OCI-LY1 (cell line): ENCODE data around the gene LIPN.

Source experiments
- H2AFZ ChIP-seq: fragments of 200-600 bp; sonication (generic), shearing (Covaris generic); 2 replicates; pipeline ENCODE4 v1.6.0; 2014; ENCODE audit warnings: antibody characterized with exemption, mild to moderate bottlenecking, low read length
- H3F3A ChIP-seq: fragments of 200-600 bp; sonication (generic), shearing (Covaris generic); 2 replicates; pipeline ENCODE4 v1.6.0; 2014; ENCODE audit warnings: mild to moderate bottlenecking, antibody characterized with exemption, low read length, moderate library complexity; ENCODE audit not compliant: insufficient read depth
- H3K27ac ChIP-seq: fragments of 200-600 bp; sonication (generic); 2 replicates; pipeline ENCODE4 v1.5.1; 2014; ENCODE audit warnings: low read length, mixed run types, mild to moderate bottlenecking, low read depth; ENCODE audit not compliant: poor library complexity, severe bottlenecking
- H3K27me3 ChIP-seq: fragments of 200-600 bp; sonication (generic); 2 replicates; pipeline ENCODE4 v1.6.0; 2014; ENCODE audit warnings: antibody characterized with exemption, mild to moderate bottlenecking, low read length, moderate library complexity; ENCODE audit not compliant: insufficient read depth
- H3K36me3 ChIP-seq: fragments of 200-600 bp; sonication (generic); 2 replicates; pipeline ENCODE4 v1.6.1; 2014; ENCODE audit warnings: mild to moderate bottlenecking, antibody characterized with exemption, low read length, moderate library complexity, mixed read lengths; ENCODE audit not compliant: insufficient read depth
- H3K4me1 ChIP-seq: fragments of 200-600 bp; sonication (generic); 2 replicates; pipeline ENCODE4 v1.5.1; 2014; ENCODE audit warnings: mild to moderate bottlenecking, low read length, moderate library complexity; ENCODE audit not compliant: insufficient read depth, severe bottlenecking
- H3K4me2 ChIP-seq: fragments of 200-600 bp; sonication (generic), shearing (Covaris generic); 2 replicates; pipeline ENCODE4 v1.6.1; 2014; ENCODE audit warnings: low read length
- H3K4me3 ChIP-seq: fragments of 200-600 bp; sonication (generic); 2 replicates; pipeline ENCODE4 v1.5.1; 2014; ENCODE audit warnings: low read length, low read depth, mild to moderate bottlenecking, mixed read lengths; ENCODE audit not compliant: poor library complexity, severe bottlenecking
- H3K79me2 ChIP-seq: fragments of 200-600 bp; shearing (Covaris generic); 2 replicates; pipeline ENCODE4 v1.6.1; 2016; ENCODE audit warnings: mixed run types, low read length, mixed read lengths; ENCODE audit not compliant: insufficient read depth
- H3K9ac ChIP-seq: fragments of 200-600 bp; sonication (generic), shearing (Covaris generic); 2 replicates; pipeline ENCODE4 v1.6.1; 2014; ENCODE audit warnings: mild to moderate bottlenecking, low read length, mixed read lengths
- H3K9me2 ChIP-seq: fragments of 200-600 bp; sonication (generic), shearing (Covaris generic); 2 replicates; pipeline ENCODE4 v1.6.1; 2014; ENCODE audit warnings: low read depth, mild to moderate bottlenecking, low read length, mixed read lengths
- H3K9me3 ChIP-seq: fragments of 200-600 bp; shearing (Covaris generic); 2 replicates; pipeline ENCODE4 v1.6.1; 2014; ENCODE audit warnings: low read length, mixed read lengths
- H4K20me1 ChIP-seq: fragments of 200-600 bp; sonication (generic), shearing (Covaris generic); 2 replicates; pipeline ENCODE4 v1.6.0; 2016; ENCODE audit warnings: mild to moderate bottlenecking, low read length; ENCODE audit not compliant: insufficient read depth
- EZH2 ChIP-seq: fragments of 200-600 bp; sonication (generic), shearing (Covaris generic); IDR thresholded peaks from 2 replicates; pipeline ENCODE4 v1.8.0; 2017; ENCODE audit warnings: borderline replicate concordance, mixed run types, mild to moderate bottlenecking, antibody characterized with exemption, low read length, moderate library complexity, mixed read lengths
- TF ChIP-seq, protein P1 (sequence below): fragments of 200-600 bp; sonication (generic), shearing (Covaris generic); IDR thresholded peaks from 2 replicates; pipeline ENCODE4 v1.5.1; 2017; ENCODE audit warnings: mild to moderate bottlenecking, antibody characterized with exemption, low read length, moderate library complexity, mixed read lengths

LIPN gene

DNA sequence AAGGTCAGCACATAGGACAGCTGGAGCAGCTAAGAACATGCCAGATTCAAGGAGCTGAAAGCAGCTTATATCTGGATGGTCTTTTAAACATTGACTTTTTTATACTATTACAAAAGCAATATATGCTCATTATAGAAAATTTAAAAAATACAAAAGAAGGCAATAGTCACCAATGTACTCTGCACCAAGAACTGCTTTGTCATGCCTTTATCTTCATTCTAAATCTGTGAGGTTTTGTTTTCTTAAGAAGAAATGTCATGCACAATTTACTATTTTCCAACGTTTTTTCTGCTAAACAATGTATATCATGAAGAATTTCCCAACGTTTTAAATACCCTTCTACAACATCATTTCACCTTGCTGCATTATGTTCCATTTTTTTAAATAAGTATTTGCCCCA, 45.5 kb downstream of the LIPN start:
- H3K4me2 ChIP-seq: no peak overlapping the region
- no peak overlapping the region for H3K9ac ChIP-seq
- no peaks in the 10 kb centered on the region for H3K27me3 ChIP-seq
- no peaks in the 10 kb centered on the region for H3F3A ChIP-seq
- H3K79me2 ChIP-seq: no peaks in the 10 kb centered on the region
- TF ChIP-seq EZH2: no peak
- TF ChIP-seq, protein P1, sequence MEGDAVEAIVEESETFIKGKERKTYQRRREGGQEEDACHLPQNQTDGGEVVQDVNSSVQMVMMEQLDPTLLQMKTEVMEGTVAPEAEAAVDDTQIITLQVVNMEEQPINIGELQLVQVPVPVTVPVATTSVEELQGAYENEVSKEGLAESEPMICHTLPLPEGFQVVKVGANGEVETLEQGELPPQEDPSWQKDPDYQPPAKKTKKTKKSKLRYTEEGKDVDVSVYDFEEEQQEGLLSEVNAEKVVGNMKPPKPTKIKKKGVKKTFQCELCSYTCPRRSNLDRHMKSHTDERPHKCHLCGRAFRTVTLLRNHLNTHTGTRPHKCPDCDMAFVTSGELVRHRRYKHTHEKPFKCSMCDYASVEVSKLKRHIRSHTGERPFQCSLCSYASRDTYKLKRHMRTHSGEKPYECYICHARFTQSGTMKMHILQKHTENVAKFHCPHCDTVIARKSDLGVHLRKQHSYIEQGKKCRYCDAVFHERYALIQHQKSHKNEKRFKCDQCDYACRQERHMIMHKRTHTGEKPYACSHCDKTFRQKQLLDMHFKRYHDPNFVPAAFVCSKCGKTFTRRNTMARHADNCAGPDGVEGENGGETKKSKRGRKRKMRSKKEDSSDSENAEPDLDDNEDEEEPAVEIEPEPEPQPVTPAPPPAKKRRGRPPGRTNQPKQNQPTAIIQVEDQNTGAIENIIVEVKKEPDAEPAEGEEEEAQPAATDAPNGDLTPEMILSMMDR: no peak
- no peaks in the 10 kb centered on the region for H3K9me3 ChIP-seq
- H3K36me3 ChIP-seq: no peaks in the 10 kb centered on the region
- no peak overlapping the region for H3K27ac ChIP-seq
- H3K9me2 ChIP-seq: no peaks in the 10 kb centered on the region
- no peak overlapping the region for H2AFZ ChIP-seq
- H3K4me1 ChIP-seq: no peaks in the 10 kb centered on the region
- no peak overlapping the region for H3K4me3 ChIP-seq
- H4K20me1 ChIP-seq: no peaks in the 10 kb centered on the region

DNA sequence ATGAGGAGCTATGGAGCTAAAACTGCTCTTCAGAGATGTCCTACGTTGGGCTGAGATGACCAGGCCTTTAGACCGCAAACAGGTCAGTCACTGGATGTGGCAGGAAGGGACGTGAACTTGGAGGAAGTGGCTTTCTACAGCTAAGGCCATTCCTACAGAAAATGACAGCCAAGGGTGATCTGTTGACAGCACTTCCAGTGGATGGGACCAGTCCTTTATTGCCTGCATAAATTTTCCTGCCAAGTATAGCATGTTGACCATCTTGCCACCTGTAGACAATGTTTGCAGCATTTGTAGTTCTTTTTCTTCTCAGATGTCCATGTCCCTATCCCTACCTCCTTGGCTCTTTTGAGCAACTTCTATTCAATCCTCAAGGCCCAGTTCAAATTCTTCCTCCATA, 46.1 kb downstream of the LIPN start:
- no peaks in the 10 kb centered on the region for H3K4me1 ChIP-seq
- no peaks in the 10 kb centered on the region for H3K79me2 ChIP-seq
- H3K4me2 ChIP-seq: no peak overlapping the region
- H3K9me3 ChIP-seq: no peaks in the 10 kb centered on the region
- H2AFZ ChIP-seq: no peak overlapping the region
- no peak for TF ChIP-seq EZH2
- TF ChIP-seq, protein P1: no peak
- H3K9me2 ChIP-seq: no peaks in the 10 kb centered on the region
- H3K27ac ChIP-seq: no peak overlapping the region
- H3F3A ChIP-seq: no peaks in the 10 kb centered on the region
- no peaks in the 10 kb centered on the region for H3K36me3 ChIP-seq
- no peak overlapping the region for H3K4me3 ChIP-seq
- no peak overlapping the region for H3K9ac ChIP-seq
- no peaks in the 10 kb centered on the region for H4K20me1 ChIP-seq
- no peaks in the 10 kb centered on the region for H3K27me3 ChIP-seq

DNA sequence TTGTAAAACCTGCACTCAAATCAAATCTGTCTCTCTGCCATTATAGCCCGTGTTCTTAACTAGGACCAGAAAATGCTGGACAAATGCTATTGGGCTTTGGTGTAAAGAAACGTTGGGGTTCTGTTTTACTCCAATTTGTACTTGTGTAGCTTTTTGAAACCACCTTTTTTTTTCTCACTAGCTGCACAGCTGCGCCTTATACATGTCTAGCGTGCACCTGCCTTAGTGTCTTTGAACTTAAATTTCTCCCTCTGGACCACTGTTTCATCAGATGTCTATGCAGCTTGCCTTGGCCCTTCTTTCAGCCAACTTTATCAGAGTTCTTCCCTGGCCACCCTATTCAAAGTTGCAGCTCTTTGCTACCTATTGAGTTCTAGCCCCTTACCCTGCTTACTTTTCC, 49.8 kb downstream of the LIPN start:
- H3K4me3 ChIP-seq: no peak overlapping the region
- no peak overlapping the region for H3K27ac ChIP-seq
- H3K4me2 ChIP-seq: no peak overlapping the region
- H3F3A ChIP-seq: no peaks in the 10 kb centered on the region
- no peak for TF ChIP-seq EZH2
- TF ChIP-seq, protein P1: no peak
- no peak overlapping the region for H3K9ac ChIP-seq
- H3K27me3 ChIP-seq: no peaks in the 10 kb centered on the region
- H4K20me1 ChIP-seq: no peaks in the 10 kb centered on the region
- no peaks in the 10 kb centered on the region for H3K9me3 ChIP-seq
- H3K9me2 ChIP-seq: no peaks in the 10 kb centered on the region
- H2AFZ ChIP-seq: no peak overlapping the region
- no peaks in the 10 kb centered on the region for H3K4me1 ChIP-seq
- no peaks in the 10 kb centered on the region for H3K36me3 ChIP-seq
- H3K79me2 ChIP-seq: no peaks in the 10 kb centered on the region
